H1 (cell line): Measurements from ENCODE around the gene BTBD10. TPM values are rescaled to one million over a fixed set of nuclear protein-coding genes. Genes with fewer than 3 reads are reported as not detected.

Experiments used
- ASH2L ChIP-seq: fragments of 200-600, 300-600 bp; sonication (generic); IDR thresholded peaks from one replicate; pipeline ENCODE4 v1.7.1; 2017; ENCODE audit warnings: low read length
- CEBPB ChIP-seq: IDR thresholded peaks from 2 replicates; pipeline ENCODE4 v1.6.1; 2012; ENCODE audit warnings: low read depth, low read length
- JUND ChIP-seq: IDR thresholded peaks from 2 replicates; pipeline ENCODE4 v1.6.1; 2011; ENCODE audit warnings: mild to moderate bottlenecking, improper control_type of control experiment, low read length
- polyA plus RNA-seq, 7 experiments: library from polyadenylated mRNA; depleted of rRNA in 3 of 7; stranded (reverse) in 5 of 7; unstranded in 2 of 7; fragments of >200 nt in 5 of 7; fragments of 200-250 nt in 2 of 7; gene quantifications; 1 replicate in 5 of 7; 2 replicates in 1 of 7; 4 replicates in 1 of 7; pipeline versions ENCODE4 v1.2.1 to v1.2.3, GENCODE V29; 2011 to 2013; ENCODE audit warnings: missing spikeins in 2 of 7, mixed read lengths in 2 of 7
- total RNA-seq: library from RNA; stranded (reverse); fragmentation: NEBNext Ultra II Directional; extraction: Animal tissue kit (Norgen Biotek cat#: 25700); gene quantifications from 2 replicates; pipeline ENCODE4 v1.2.1, GENCODE V29; 2021
- TF ChIP-seq, protein P1 (sequence below): fragments of 300-600 bp; sonication (generic); IDR thresholded peaks from 2 replicates; pipeline ENCODE4 v1.7.1; 2012; ENCODE audit warnings: low read length, moderate library complexity, mild to moderate bottlenecking, inconsistent platforms; ENCODE audit not compliant: insufficient replicate concordance

BTBD10 gene
- total and polyA plus RNA-seq, 2 of the 8 experiments (the other 6 are each of a cell fraction or from before 2014, with no cell fraction given), result 13.8 to 22.2 TPM

DNA sequence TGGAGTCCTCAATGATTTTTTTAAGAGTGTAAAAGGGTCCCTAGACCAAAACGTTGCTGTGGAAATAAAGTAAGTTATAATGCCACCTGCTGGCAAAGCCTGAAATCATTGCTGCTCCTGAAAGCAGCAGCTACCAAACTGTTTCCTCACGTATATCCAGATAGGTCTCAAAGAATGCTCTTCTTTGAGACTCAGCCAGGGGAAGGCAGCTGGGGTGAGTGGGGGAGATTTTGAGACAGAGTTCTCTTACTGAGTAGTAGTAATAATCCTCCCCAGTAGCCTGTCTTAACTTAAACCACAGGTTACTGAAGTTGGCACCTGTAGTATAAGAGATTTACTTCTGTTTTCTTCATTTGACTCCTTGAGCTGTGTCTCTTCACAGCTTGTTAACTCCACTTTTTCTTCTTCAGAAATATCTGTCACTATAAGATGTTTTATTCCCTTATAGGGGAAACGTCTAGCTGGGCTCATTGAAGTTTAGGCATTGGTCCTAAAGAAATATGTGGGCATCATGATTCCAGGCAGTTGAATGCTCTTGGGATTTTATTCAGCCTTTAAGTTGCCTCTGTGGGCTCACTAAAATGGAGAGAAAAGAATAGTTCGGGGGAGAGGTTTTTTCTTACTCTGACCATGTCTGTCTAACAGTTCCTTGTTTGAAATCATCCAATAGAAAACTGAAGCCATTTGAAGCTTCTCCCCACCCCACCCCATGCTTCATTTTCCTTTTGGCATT lies 77.9 kb downstream of the BTBD10 start (continued):
- TF ChIP-seq, protein P1, sequence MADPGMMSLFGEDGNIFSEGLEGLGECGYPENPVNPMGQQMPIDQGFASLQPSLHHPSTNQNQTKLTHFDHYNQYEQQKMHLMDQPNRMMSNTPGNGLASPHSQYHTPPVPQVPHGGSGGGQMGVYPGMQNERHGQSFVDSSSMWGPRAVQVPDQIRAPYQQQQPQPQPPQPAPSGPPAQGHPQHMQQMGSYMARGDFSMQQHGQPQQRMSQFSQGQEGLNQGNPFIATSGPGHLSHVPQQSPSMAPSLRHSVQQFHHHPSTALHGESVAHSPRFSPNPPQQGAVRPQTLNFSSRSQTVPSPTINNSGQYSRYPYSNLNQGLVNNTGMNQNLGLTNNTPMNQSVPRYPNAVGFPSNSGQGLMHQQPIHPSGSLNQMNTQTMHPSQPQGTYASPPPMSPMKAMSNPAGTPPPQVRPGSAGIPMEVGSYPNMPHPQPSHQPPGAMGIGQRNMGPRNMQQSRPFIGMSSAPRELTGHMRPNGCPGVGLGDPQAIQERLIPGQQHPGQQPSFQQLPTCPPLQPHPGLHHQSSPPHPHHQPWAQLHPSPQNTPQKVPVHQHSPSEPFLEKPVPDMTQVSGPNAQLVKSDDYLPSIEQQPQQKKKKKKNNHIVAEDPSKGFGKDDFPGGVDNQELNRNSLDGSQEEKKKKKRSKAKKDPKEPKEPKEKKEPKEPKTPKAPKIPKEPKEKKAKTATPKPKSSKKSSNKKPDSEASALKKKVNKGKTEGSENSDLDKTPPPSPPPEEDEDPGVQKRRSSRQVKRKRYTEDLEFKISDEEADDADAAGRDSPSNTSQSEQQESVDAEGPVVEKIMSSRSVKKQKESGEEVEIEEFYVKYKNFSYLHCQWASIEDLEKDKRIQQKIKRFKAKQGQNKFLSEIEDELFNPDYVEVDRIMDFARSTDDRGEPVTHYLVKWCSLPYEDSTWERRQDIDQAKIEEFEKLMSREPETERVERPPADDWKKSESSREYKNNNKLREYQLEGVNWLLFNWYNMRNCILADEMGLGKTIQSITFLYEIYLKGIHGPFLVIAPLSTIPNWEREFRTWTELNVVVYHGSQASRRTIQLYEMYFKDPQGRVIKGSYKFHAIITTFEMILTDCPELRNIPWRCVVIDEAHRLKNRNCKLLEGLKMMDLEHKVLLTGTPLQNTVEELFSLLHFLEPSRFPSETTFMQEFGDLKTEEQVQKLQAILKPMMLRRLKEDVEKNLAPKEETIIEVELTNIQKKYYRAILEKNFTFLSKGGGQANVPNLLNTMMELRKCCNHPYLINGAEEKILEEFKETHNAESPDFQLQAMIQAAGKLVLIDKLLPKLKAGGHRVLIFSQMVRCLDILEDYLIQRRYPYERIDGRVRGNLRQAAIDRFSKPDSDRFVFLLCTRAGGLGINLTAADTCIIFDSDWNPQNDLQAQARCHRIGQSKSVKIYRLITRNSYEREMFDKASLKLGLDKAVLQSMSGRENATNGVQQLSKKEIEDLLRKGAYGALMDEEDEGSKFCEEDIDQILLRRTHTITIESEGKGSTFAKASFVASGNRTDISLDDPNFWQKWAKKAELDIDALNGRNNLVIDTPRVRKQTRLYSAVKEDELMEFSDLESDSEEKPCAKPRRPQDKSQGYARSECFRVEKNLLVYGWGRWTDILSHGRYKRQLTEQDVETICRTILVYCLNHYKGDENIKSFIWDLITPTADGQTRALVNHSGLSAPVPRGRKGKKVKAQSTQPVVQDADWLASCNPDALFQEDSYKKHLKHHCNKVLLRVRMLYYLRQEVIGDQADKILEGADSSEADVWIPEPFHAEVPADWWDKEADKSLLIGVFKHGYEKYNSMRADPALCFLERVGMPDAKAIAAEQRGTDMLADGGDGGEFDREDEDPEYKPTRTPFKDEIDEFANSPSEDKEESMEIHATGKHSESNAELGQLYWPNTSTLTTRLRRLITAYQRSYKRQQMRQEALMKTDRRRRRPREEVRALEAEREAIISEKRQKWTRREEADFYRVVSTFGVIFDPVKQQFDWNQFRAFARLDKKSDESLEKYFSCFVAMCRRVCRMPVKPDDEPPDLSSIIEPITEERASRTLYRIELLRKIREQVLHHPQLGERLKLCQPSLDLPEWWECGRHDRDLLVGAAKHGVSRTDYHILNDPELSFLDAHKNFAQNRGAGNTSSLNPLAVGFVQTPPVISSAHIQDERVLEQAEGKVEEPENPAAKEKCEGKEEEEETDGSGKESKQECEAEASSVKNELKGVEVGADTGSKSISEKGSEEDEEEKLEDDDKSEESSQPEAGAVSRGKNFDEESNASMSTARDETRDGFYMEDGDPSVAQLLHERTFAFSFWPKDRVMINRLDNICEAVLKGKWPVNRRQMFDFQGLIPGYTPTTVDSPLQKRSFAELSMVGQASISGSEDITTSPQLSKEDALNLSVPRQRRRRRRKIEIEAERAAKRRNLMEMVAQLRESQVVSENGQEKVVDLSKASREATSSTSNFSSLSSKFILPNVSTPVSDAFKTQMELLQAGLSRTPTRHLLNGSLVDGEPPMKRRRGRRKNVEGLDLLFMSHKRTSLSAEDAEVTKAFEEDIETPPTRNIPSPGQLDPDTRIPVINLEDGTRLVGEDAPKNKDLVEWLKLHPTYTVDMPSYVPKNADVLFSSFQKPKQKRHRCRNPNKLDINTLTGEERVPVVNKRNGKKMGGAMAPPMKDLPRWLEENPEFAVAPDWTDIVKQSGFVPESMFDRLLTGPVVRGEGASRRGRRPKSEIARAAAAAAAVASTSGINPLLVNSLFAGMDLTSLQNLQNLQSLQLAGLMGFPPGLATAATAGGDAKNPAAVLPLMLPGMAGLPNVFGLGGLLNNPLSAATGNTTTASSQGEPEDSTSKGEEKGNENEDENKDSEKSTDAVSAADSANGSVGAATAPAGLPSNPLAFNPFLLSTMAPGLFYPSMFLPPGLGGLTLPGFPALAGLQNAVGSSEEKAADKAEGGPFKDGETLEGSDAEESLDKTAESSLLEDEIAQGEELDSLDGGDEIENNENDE, result no peak
- TF ChIP-seq ASH2L (no peak), JUND (no peak), CEBPB (no peak)
